ENCODE measurements around the gene CD44.

GRCh38 chr11:35121326-35121865 lies 17.6 kb upstream of the CD44 start:
- TF ChIP-seq, protein P1, sequence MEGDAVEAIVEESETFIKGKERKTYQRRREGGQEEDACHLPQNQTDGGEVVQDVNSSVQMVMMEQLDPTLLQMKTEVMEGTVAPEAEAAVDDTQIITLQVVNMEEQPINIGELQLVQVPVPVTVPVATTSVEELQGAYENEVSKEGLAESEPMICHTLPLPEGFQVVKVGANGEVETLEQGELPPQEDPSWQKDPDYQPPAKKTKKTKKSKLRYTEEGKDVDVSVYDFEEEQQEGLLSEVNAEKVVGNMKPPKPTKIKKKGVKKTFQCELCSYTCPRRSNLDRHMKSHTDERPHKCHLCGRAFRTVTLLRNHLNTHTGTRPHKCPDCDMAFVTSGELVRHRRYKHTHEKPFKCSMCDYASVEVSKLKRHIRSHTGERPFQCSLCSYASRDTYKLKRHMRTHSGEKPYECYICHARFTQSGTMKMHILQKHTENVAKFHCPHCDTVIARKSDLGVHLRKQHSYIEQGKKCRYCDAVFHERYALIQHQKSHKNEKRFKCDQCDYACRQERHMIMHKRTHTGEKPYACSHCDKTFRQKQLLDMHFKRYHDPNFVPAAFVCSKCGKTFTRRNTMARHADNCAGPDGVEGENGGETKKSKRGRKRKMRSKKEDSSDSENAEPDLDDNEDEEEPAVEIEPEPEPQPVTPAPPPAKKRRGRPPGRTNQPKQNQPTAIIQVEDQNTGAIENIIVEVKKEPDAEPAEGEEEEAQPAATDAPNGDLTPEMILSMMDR (IDR thresholded peaks at IDR 0.05; ENCODE audit: borderline replicate concordance, extremely low read depth, low read length, poor library complexity, severe bottlenecking): no peak
- no peak for TF ChIP-seq EZH2 (IDR thresholded peaks at IDR 0.05; ENCODE audit: borderline replicate concordance, low read depth, low read length, severe bottlenecking)

Data from DND-41 (cell line).